HepG2 (cell line): Measurements from ENCODE around the gene TRAPPC5. TPM values are rescaled to one million over a fixed set of nuclear protein-coding genes. Genes with fewer than 3 reads are reported as not detected.
A peak's percentile ranks its signal among the peaks of the same experiment; 100 is the strongest.

Experiments
- ATAC-seq: fragments of 200-7000 bp; cut with Tn5 transposase; 3 replicates; pipeline ENCODE4 v1.9.1; 2020; ENCODE audit warnings: mild to moderate bottlenecking, moderate library complexity
- BruUV-seq: library from RNA; stranded (reverse); fragments of 400-500 nt; replicated peaks from 2 replicates; lab custom pipeline; 2021; lab: Mats Ljungman, UMichigan
- CTCF ChIA-PET: fragments of 300-600 bp; formaldehyde crosslinking; extraction: SDS; loops from one replicate; lab custom pipeline; 2021; ENCODE audit warnings: low total read pairs, inconsistent platforms, low intra/inter-chr PET ratio; lab: Yijun Ruan, JAX
- POLR2A ChIA-PET: fragments of 350-600 bp; sonication (Branson Sonifier 250); formaldehyde crosslinking; loops from one replicate; lab custom pipeline; 2020; ENCODE audit warnings: antibody characterized with exemption, inconsistent platforms; lab: Yijun Ruan, JAX
- DNase-seq: peaks from one replicate; pipeline ENCODE4 v3.0.0-alpha.2; 2015; ENCODE audit warnings: low spot score
- FAIRE-seq: peaks from 3 replicates; lab custom pipeline; 2011; peaks lifted over from hg19 to GRCh38; lab: Jason Lieb, UNC
- H2AFZ ChIP-seq: one replicate; pipeline ENCODE4 v1.6.1; 2011; ENCODE audit warnings: low read length, inconsistent platforms
- H3K27ac ChIP-seq: fragments of 300-600 bp; 3 replicates; pipeline ENCODE4 v1.8.0; 2011; ENCODE audit warnings: mixed run types, mild to moderate bottlenecking, mixed read lengths, low read length, inconsistent platforms; ENCODE audit not compliant: insufficient read depth; ENCODE audit errors: extremely low read length
- H3K27me3 ChIP-seq, 2 experiments: fragments of 200-600 bp in 1 of 2; 2 replicates in 1 of 2; 3 replicates in 1 of 2; pipeline versions ENCODE4 v1.6.0 to v1.8.0; 2011; ENCODE audit warnings: low read length in 2 of 2, mild to moderate bottlenecking in 2 of 2, moderate library complexity in 2 of 2, inconsistent platforms in 1 of 2; ENCODE audit not compliant: insufficient read depth in 2 of 2, control insufficient read depth in 1 of 2
- H3K36me3 ChIP-seq, 2 experiments: fragments of 200-600 bp in 1 of 2; replicated peaks in 1 of 2; 2 replicates in 1 of 2; 3 replicates in 1 of 2; pipeline versions ENCODE4 v1.5.1 to v1.8.0; 2011; ENCODE audit warnings: low read length in 2 of 2, inconsistent platforms in 1 of 2; ENCODE audit not compliant: insufficient read depth in 2 of 2, control insufficient read depth in 1 of 2
- H3K4me1 ChIP-seq: 2 replicates; pipeline ENCODE4 v1.5.1; 2012; ENCODE audit warnings: low read length, inconsistent platforms; ENCODE audit not compliant: insufficient read depth
- H3K4me2 ChIP-seq: 2 replicates; pipeline ENCODE4 v1.6.0; 2011; ENCODE audit warnings: low read depth, low read length, inconsistent platforms
- H3K4me3 ChIP-seq, 3 experiments: fragments of 200-600 bp in 1 of 3; sonication (generic), shearing (Covaris generic) in 1 of 3; replicated peaks in 1 of 3; 2 replicates each; pipeline ENCODE4 v1.5.1; 2011 to 2016; ENCODE audit warnings: low read length in 3 of 3, inconsistent platforms in 2 of 3, low read depth in 2 of 3, mild to moderate bottlenecking in 2 of 3, control low read depth in 1 of 3, mixed read lengths in 1 of 3; ENCODE audit not compliant: insufficient read depth in 1 of 3
- H3K79me2 ChIP-seq: one replicate; pipeline ENCODE4 v1.6.1; 2011; ENCODE audit warnings: low read length, inconsistent platforms; ENCODE audit not compliant: insufficient read depth
- H3K9ac ChIP-seq: 2 replicates; pipeline ENCODE4 v1.6.0; 2011; ENCODE audit warnings: mild to moderate bottlenecking, low read depth, low read length, inconsistent platforms; ENCODE audit not compliant: insufficient read depth
- H3K9me3 ChIP-seq: 2 replicates; pipeline ENCODE4 v1.5.1; 2012; ENCODE audit warnings: mild to moderate bottlenecking, low read length
- H4K20me1 ChIP-seq: 2 replicates; pipeline ENCODE4 v1.6.0; 2011; ENCODE audit warnings: inconsistent platforms, mild to moderate bottlenecking, low read length, moderate library complexity; ENCODE audit not compliant: insufficient read depth
- GABPA ChIP-seq, 2 experiments: IDR thresholded peaks; 2 replicates each; pipeline ENCODE4 v1.6.1; 2011 to 2016; ENCODE audit warnings: low read depth in 2 of 2, low read length in 1 of 2, missing biosample characterization in 1 of 2, missing genetic modification characterization in 1 of 2
- SMC3 ChIP-seq: IDR thresholded peaks from 2 replicates; pipeline ENCODE4 v1.6.1; 2011; ENCODE audit warnings: low read length, improper control_type of control experiment
- SNAPC2 ChIP-seq: sonication (generic); formaldehyde crosslinking; IDR thresholded peaks from 2 replicates; pipeline ENCODE4 v1.8.1; 2022; ENCODE audit warnings: mild to moderate bottlenecking, missing genetic modification reagents
- U2AF1 ChIP-seq: fragments of 200-400 bp; formaldehyde crosslinking; optimal IDR thresholded peaks from 2 replicates; pipeline ENCODE3; 2017; ENCODE audit warnings: mild to moderate bottlenecking, low read depth, low read length
- ZBTB49 ChIP-seq: sonication (generic); formaldehyde crosslinking; IDR thresholded peaks from 2 replicates; pipeline ENCODE4 v1.4.0; 2020; ENCODE audit warnings: missing genetic modification reagents, borderline replicate concordance
- ZMYM2 ChIP-seq: sonication (generic); formaldehyde crosslinking; IDR thresholded peaks from 2 replicates; pipeline ENCODE4 v1.8.0; 2022; ENCODE audit warnings: mild to moderate bottlenecking, missing genetic modification reagents
- ZMYM3 ChIP-seq: sonication (generic); formaldehyde crosslinking; IDR thresholded peaks from 2 replicates; pipeline ENCODE4 v1.5.1; 2020; ENCODE audit warnings: mild to moderate bottlenecking, missing genetic modification reagents
- ZNF101 ChIP-seq: sonication (generic); formaldehyde crosslinking; IDR thresholded peaks from 2 replicates; pipeline ENCODE4 v1.4.0; 2020; ENCODE audit warnings: mild to moderate bottlenecking, low read depth, missing genetic modification reagents, borderline replicate concordance
- ZNF768 ChIP-seq: sonication (generic); formaldehyde crosslinking; IDR thresholded peaks from 2 replicates; pipeline ENCODE4 v1.4.0; 2020; ENCODE audit warnings: missing genetic modification reagents
- WGBS: methylation state at CpG from one replicate; pipeline ENCODE4 v1.1.6; 2017; ENCODE audit warnings: low lambda C conversion rate; 5-methylcytosine and 5-hydroxymethylcytosine counted together
- in situ Hi-C: cut with HindIII; loops from 2 replicates; pipeline ENCODE4 v1.10.0; 2017; ENCODE audit warnings: low pct_unique_long_range_greater_than_20kb; ENCODE audit not compliant: extremely low pct_ligation_motif_present
- intact Hi-C: fragments of 100-400 bp; cut with micrococcal nuclease; formaldehyde crosslinking; loops from one replicate; pipeline ENCODE4 v1.10.0; 2022; ENCODE audit not compliant: unreplicated experiment
- polyA plus RNA-seq, 8 experiments: library from polyadenylated mRNA; depleted of rRNA in 3 of 8; stranded (reverse) in 7 of 8; unstranded in 1 of 8; fragments of >200 nt; fragmentation: Illumina TruSeq in 4 of 8; extraction: Trizol in 4 of 8; gene quantifications; 2 replicates each; pipeline versions ENCODE4 v1.2.1 to v1.2.3, GENCODE V29; 2011 to 2016; ENCODE audit warnings: low read depth in 4 of 8, missing spikeins in 1 of 8, mixed read lengths in 1 of 8; ENCODE audit not compliant: insufficient read depth in 1 of 8
- total RNA-seq, 5 experiments: library from RNA; depleted of rRNA; stranded (reverse); fragments of >200 nt; fragmentation: Illumina TruSeq; extraction: Trizol; gene quantifications; 2 replicates each; pipeline ENCODE4 v1.2.3, GENCODE V29; 2016; ENCODE audit warnings: low read depth in 1 of 5
- TF ChIP-seq, protein P1 (sequence below): sonication (generic); formaldehyde crosslinking; IDR thresholded peaks from 2 replicates; pipeline ENCODE4 v1.8.1; 2023; ENCODE audit warnings: mild to moderate bottlenecking, missing genetic modification reagents
- TF ChIP-seq, protein P2 (sequence below): sonication (generic); formaldehyde crosslinking; IDR thresholded peaks from 2 replicates; pipeline ENCODE4 v1.4.0; 2020; ENCODE audit warnings: mild to moderate bottlenecking, missing genetic modification reagents

Gene TRAPPC5
- total and polyA plus RNA-seq, 2 of the 13 experiments (the other 11 are each of a cell fraction or from before 2014, with no cell fraction given) = 38.5 to 78.7 TPM

DNA sequence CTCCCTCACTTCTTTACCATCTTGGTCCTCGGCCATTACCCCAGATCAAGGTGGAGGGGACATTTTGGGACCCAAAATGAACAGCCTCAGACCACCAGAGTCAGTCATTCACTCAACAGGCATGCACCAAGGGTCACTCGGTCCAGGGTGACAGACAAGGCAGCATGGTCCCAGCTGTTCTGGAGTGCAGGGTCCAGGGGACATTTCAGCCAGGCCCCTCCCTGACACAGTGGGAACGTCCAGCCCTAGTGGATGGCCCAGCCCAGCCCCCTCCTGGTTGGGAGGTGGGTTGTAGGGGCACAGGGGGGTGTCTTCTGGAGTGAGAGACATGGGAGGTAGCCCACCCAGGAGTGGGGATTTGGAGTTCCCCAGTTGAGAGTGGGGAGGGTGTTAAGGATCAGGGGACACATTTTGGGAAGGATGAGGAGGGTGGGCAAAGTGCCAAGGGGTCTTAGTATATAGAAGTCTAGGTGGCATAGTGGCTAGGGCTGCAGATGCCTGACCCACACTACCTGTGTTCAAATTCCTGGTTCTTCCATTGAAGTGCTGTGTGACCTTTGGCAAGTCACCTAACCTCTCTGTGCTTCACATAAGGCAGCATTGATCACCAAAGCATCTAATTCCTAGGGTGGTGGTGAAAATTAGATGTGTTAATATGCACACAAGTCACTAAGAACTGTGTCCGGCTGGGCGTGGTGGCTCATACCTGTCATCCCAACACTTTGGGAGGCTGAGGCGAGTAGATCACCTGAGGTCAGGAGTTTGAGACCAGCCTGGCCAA, 23.8 kb downstream of the TRAPPC5 start:
- Histone ChIP-seq H3K27ac (no peak overlapping the region), H3K4me2 (no peak overlapping the region), H2AFZ (no peak overlapping the region), H3K36me3 (no peaks in the 10 kb centered on the region), H3K9me3 (no peaks in the 10 kb centered on the region), H3K4me3 (no peak overlapping the region), H3K79me2 (no peaks in the 10 kb centered on the region), H3K9ac (no peak overlapping the region), H3K27me3 (peaks cover 0 to 11% of the 10 kb centered on the region in 2 experiments; a peak in 1 of 5 replicates), H3K4me1 (peaks cover 11% of the 10 kb centered on the region), H4K20me1 (no peaks in the 10 kb centered on the region)
- in situ Hi-C loops = no loop called here
- BruUV-seq = no TSS peak
- TF ChIP-seq ZNF768 (peak; percentile 94), ZMYM3 (CRISPR knock-in tag) (peak; percentile 63; the same call in 1 of the 2 replicates)
- TF ChIP-seq, protein P1, sequence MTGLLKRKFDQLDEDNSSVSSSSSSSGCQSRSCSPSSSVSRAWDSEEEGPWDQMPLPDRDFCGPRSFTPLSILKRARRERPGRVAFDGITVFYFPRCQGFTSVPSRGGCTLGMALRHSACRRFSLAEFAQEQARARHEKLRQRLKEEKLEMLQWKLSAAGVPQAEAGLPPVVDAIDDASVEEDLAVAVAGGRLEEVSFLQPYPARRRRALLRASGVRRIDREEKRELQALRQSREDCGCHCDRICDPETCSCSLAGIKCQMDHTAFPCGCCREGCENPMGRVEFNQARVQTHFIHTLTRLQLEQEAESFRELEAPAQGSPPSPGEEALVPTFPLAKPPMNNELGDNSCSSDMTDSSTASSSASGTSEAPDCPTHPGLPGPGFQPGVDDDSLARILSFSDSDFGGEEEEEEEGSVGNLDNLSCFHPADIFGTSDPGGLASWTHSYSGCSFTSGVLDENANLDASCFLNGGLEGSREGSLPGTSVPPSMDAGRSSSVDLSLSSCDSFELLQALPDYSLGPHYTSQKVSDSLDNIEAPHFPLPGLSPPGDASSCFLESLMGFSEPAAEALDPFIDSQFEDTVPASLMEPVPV = no peak
- no peak for ATAC-seq
- intact Hi-C loops = no loop called here
- POLR2A ChIA-PET = no interaction called here
- FAIRE-seq = no peak
- 61% methylated on average over 4 of the region's 6 CpGs for WGBS
- CTCF ChIA-PET = no interaction called here
- DNase-seq = no peak

DNA sequence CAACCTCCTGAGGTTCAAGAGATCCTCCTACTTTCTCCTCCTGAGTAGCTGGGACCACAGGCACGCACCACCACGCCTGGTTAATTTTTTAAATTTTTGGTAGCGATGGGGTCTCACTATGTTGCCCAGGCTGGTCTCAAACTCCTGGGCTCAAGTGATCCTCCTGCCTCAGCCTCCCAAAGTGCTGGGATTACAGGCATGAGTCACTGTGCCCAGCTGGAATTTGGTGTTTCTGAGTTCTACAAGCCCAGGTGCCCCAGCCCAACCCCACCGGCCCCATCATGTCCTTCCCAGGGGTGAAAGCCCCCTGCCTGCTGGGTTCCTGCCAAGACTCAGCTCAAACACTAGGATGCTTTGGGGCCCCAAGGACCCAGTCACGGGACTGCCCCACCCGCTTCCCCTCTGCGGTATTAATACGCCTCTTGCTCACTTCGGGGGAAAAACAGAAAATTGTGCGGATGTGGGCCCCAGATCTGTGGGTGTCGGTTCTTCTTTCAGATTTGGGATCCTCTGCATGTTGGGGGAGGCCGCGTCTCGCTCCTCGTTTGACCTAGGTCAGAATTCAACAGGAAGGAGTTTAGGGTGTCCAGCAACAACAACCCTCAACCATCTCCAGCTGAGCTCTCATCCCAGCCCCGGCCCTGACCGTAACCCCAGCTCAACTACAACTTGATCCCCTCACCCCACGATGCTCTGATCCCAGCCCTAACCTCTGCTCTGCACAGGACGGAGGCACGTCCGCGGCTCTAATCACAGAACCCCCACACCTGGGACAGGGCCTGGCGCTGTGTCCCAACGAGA, 25.0 kb downstream of the TRAPPC5 start:
- no peaks in the 10 kb centered on the region for H4K20me1 ChIP-seq
- no peak for FAIRE-seq
- H3K9me3 ChIP-seq = no peaks in the 10 kb centered on the region
- intact Hi-C loops (no loop called here), in situ Hi-C loops (no loop called here)
- no peak overlapping the region for H3K9ac ChIP-seq
- ChIA-PET CTCF (no interaction called here), POLR2A (interaction anchor here (0.5 kb wide), 1 partner anchor 236 kb away, joined by 3 read pairs; no protein-coding TSS in a partner anchor)
- H3K79me2 ChIP-seq = no peaks in the 10 kb centered on the region
- 18% methylated on average over 15 of the region's 24 CpGs for WGBS
- peaks cover 11% of the 10 kb centered on the region for H3K4me1 ChIP-seq
- H2AFZ ChIP-seq = no peak overlapping the region
- ATAC-seq = no peak
- no peak for DNase-seq
- H3K27me3 ChIP-seq = peaks cover 0 to 14% of the 10 kb centered on the region in 2 experiments; a peak in 3 of 5 replicates
- BruUV-seq = no TSS peak
- H3K36me3 ChIP-seq = no peaks in the 10 kb centered on the region
- no peak overlapping the region for H3K27ac ChIP-seq
- H3K4me3 ChIP-seq = no peak overlapping the region
- H3K4me2 ChIP-seq = no peak overlapping the region
- TF ChIP-seq SMC3 = no peak
- TF ChIP-seq ZNF101 = no peak
- no peak for TF ChIP-seq ZBTB49 (CRISPR knock-in tag)
- TF ChIP-seq SNAPC2 = no peak
- TF ChIP-seq ZMYM2 (CRISPR knock-in tag) = no peak
- TF ChIP-seq, protein P2, sequence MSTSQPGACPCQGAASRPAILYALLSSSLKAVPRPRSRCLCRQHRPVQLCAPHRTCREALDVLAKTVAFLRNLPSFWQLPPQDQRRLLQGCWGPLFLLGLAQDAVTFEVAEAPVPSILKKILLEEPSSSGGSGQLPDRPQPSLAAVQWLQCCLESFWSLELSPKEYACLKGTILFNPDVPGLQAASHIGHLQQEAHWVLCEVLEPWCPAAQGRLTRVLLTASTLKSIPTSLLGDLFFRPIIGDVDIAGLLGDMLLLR (CRISPR knock-in tag) = no peak
- TF ChIP-seq U2AF1 = no peak
- no peak for TF ChIP-seq GABPA (IDR thresholded peaks at IDR 0.05; ENCODE audit: low read depth, low read length)
- no peak for TF ChIP-seq GABPA (CRISPR knock-in tag; IDR thresholded peaks at IDR 0.05; ENCODE audit: low read depth)
